DMS114 treated with DMSO at 0.1 percent for 48 hours (cell line): ENCODE measurements around the gene GLTP.
A peak's percentile ranks its signal among the peaks of the same experiment; 100 is the strongest.
"Not testable (repeated sequence)": the region's sequence is repeated elsewhere in the genome, so short reads cannot be mapped to it uniquely, and the experiment has no call there.

Experiments
- DNase-seq: peaks from one replicate; lab custom pipeline; 2025; ENCODE audit not compliant: unreplicated experiment; lab: John Stamatoyannopoulos, UW

The GLTP gene

GRCh38 chr12:109905301-109905700, 25.0 kb upstream of the GLTP start:
- DNase-seq: no peak

- DNase-seq: no peak
Measured at GRCh38 chr12:109902891-109903418, 22.6 kb upstream of the GLTP start.

GRCh38 chr12:109900752-109901580, 20.6 kb upstream of the GLTP start:
- DNase-seq: no peak

GRCh38 chr12:109899783-109900751, 19.7 kb upstream of the GLTP start, which contains the start of gene TCHP:
TCHP (plus strand) TSS chr12:109900274; CDS start chr12:109903027, 2,753 bp downstream.
- DNase-seq: peak; percentile 83

GRCh38 chr12:109899345-109899744, 19.0 kb upstream of the GLTP start:
- DNase-seq: not testable (repeated sequence)

- no peak for DNase-seq
Measured at GRCh38 chr12:109897029-109897428, 16.7 kb upstream of the GLTP start.

- DNase-seq: no peak
Measured at GRCh38 chr12:109896188-109896587, 15.8 kb upstream of the GLTP start.

- DNase-seq: no peak
Measured at GRCh38 chr12:109894939-109895338, 14.6 kb upstream of the GLTP start.

GRCh38 chr12:109893261-109893995, 13.1 kb upstream of the GLTP start:
- DNase-seq: no peak

GRCh38 chr12:109892748-109893147, 12.4 kb upstream of the GLTP start:
- no peak for DNase-seq

- DNase-seq: no peak
Measured at GRCh38 chr12:109892165-109892715, 11.9 kb upstream of the GLTP start.

GRCh38 chr12:109891731-109892130, 11.4 kb upstream of the GLTP start:
- DNase-seq: not testable (repeated sequence)

- DNase-seq: no peak
Measured at GRCh38 chr12:109890620-109891170, 10.4 kb upstream of the GLTP start.

GRCh38 chr12:109888179-109889020, 8.1 kb upstream of the GLTP start:
- DNase-seq: no peak

GRCh38 chr12:109885616-109886015, 5.3 kb upstream of the GLTP start:
- no peak for DNase-seq

GRCh38 chr12:109883461-109883860, 3.1 kb upstream of the GLTP start:
- no peak for DNase-seq

- DNase-seq: no peak
Measured at GRCh38 chr12:109881752-109882151, 1.4 kb upstream of the GLTP start.

GRCh38 chr12:109880938-109881337, 597 bp upstream of the GLTP start:
- DNase-seq: no peak

- DNase-seq: no peak
Measured at GRCh38 chr12:109879351-109880042, 844 bp downstream of the GLTP start.
